Bronchial epithelial cell (primary cell): ENCODE measurements around the gene FLT3. TPM values are rescaled to one million over a fixed set of nuclear protein-coding genes. Genes with fewer than 3 reads are reported as not detected.

Experiments
- DNase-seq: peaks from one replicate; pipeline ENCODE4 v3.0.0-alpha.2; 2010; ENCODE audit warnings: low read depth
- FAIRE-seq: peaks from 2 replicates; lab custom pipeline; 2011; peaks lifted over from hg19 to GRCh38; lab: Jason Lieb, UNC
- H3K27me3 ChIP-seq: 2 replicates; pipeline ENCODE4 v1.5.1; 2011; ENCODE audit warnings: low read length; ENCODE audit not compliant: control insufficient read depth, insufficient read depth
- H3K36me3 ChIP-seq: 2 replicates; pipeline ENCODE4 v1.5.1; 2011; ENCODE audit warnings: low read length; ENCODE audit not compliant: control insufficient read depth, insufficient read depth
- H3K4me3 ChIP-seq: 2 replicates; pipeline ENCODE4 v1.5.1; 2011; ENCODE audit warnings: mild to moderate bottlenecking, low read depth, low read length, control low read depth
- total RNA-seq: library from RNA; depleted of rRNA; stranded (reverse); fragments of >200 nt; gene quantifications from 2 replicates; pipeline ENCODE4 v1.2.1, GENCODE V29; 2014
- TF ChIP-seq, protein P1 (sequence below): IDR thresholded peaks from 2 replicates; pipeline ENCODE4 v1.5.1; 2011; ENCODE audit warnings: mild to moderate bottlenecking, moderate library complexity, low read length, control low read depth, inconsistent platforms; ENCODE audit not compliant: insufficient read depth, severe bottlenecking

The FLT3 gene
- total RNA-seq, 1 donor from 2014 or later, result not detected

GRCh38 chr13:27982361-27982760 is 118.0 kb downstream of the FLT3 start:
- DNase-seq, result no peak
- no peaks in the 10 kb centered on the region for H3K36me3 ChIP-seq
- no peak for FAIRE-seq
- peaks cover 47% of the 10 kb centered on the region for H3K27me3 ChIP-seq
- H3K4me3 ChIP-seq, result no peak overlapping the region
- TF ChIP-seq, protein P1, sequence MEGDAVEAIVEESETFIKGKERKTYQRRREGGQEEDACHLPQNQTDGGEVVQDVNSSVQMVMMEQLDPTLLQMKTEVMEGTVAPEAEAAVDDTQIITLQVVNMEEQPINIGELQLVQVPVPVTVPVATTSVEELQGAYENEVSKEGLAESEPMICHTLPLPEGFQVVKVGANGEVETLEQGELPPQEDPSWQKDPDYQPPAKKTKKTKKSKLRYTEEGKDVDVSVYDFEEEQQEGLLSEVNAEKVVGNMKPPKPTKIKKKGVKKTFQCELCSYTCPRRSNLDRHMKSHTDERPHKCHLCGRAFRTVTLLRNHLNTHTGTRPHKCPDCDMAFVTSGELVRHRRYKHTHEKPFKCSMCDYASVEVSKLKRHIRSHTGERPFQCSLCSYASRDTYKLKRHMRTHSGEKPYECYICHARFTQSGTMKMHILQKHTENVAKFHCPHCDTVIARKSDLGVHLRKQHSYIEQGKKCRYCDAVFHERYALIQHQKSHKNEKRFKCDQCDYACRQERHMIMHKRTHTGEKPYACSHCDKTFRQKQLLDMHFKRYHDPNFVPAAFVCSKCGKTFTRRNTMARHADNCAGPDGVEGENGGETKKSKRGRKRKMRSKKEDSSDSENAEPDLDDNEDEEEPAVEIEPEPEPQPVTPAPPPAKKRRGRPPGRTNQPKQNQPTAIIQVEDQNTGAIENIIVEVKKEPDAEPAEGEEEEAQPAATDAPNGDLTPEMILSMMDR, result no peak

DNA sequence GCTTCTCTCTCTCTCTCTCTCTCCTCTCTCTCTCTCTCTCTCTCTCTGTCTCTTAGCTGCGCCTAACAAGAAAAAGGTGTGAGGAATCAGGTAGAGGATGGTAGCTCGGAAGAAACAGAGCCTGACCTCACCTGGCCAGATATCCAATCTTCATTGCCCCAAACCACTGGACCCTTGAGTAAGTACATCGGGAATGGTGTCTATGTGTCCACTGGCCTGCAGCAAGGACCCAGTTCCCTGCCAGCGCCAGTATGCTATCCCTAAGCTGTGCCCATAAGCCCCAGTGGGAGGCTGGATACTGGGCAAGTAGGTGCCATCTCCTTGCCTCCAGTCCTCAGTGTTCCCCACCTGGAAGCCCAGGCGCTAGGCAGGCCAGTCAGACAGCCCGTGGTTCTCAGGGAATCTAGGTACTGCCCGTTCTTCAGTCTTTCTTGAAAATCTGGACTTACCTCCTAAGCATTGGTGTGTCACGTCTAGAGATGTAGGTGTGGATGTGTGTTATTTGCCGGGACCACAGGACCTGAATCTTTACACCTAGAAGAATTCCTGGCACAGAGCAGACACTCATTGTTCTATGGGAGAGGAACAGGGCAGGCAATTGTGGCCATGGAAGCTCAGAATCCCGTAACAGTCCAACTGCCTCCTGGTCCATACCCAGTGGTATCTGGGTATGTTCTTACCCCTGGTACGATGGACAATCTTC is 119.2 kb downstream of the FLT3 start:
- FAIRE-seq (no peak), DNase-seq (no peak)
- Histone ChIP-seq H3K27me3 (peaks cover 56% of the 10 kb centered on the region), H3K4me3 (no peak overlapping the region), H3K36me3 (no peaks in the 10 kb centered on the region)
- TF ChIP-seq, protein P1, result no peak

- no peak for DNase-seq
- no peak for FAIRE-seq
- TF ChIP-seq, protein P1, result no peak
- Histone ChIP-seq H3K36me3 (no peaks in the 10 kb centered on the region), H3K4me3 (no peak overlapping the region), H3K27me3 (peaks cover 63% of the 10 kb centered on the region)
Measured at GRCh38 chr13:27980280-27980998, 119.9 kb downstream of the FLT3 start.

GRCh38 chr13:27979765-27980279 is 120.6 kb downstream of the FLT3 start:
- H3K4me3 ChIP-seq, result no peak overlapping the region
- H3K36me3 ChIP-seq, result no peaks in the 10 kb centered on the region
- DNase-seq (no peak), FAIRE-seq (no peak)
- H3K27me3 ChIP-seq, result peaks cover 64% of the 10 kb centered on the region
- TF ChIP-seq, protein P1, result no peak

GRCh38 chr13:27979001-27979643 is 121.3 kb downstream of the FLT3 start:
- TF ChIP-seq, protein P1, result no peak
- Histone ChIP-seq H3K4me3 (no peak overlapping the region), H3K36me3 (no peaks in the 10 kb centered on the region), H3K27me3 (peaks cover 68% of the 10 kb centered on the region)
- DNase-seq (no peak), FAIRE-seq (no peak)
